Left renal pelvis (tissue), 4 donors: Measurements from ENCODE around the gene SPATA46. TPM values are rescaled to one million over a fixed set of nuclear protein-coding genes. Genes with fewer than 3 reads are reported as not detected.

Source experiments
- DNase-seq, 4 donors: peaks; one replicate each; pipeline ENCODE4 v3.0.0-alpha.2; 2013; ENCODE audit warnings: low read depth in 4 of 4, low spot score in 3 of 4
- polyA plus RNA-seq, 4 donors: library from polyadenylated mRNA; unstranded; fragments of 120-200 nt; gene quantifications; one replicate each; pipeline ENCODE4 v1.2.1, GENCODE V29; 2013; ENCODE audit not compliant: insufficient read length in 4 of 4

The SPATA46 gene
- polyA plus RNA-seq, 4 donors: 0.08 to 3.8 (median 1.8) TPM

- no peak for DNase-seq
These were observed 15.3 kb upstream of the SPATA46 start for GRCh38 chr1:162391790-162392563.

GRCh38 chr1:162390396-162391185 lies 13.9 kb upstream of the SPATA46 start:
- DNase-seq: no peak

GRCh38 chr1:162389971-162390370 lies 13.3 kb upstream of the SPATA46 start:
- no peak for DNase-seq

GRCh38 chr1:162389021-162389818 lies 12.6 kb upstream of the SPATA46 start:
- DNase-seq: no peak

- DNase-seq: no peak
These were observed 12.0 kb upstream of the SPATA46 start for GRCh38 chr1:162388615-162389014.

- DNase-seq: no peak
These were observed 11.5 kb upstream of the SPATA46 start for GRCh38 chr1:162388083-162388594.

- DNase-seq: no peak
These were observed 10.8 kb upstream of the SPATA46 start for GRCh38 chr1:162387226-162388082.

GRCh38 chr1:162386292-162387225 lies 9.9 kb upstream of the SPATA46 start:
- DNase-seq: no peak

GRCh38 chr1:162385702-162386101 lies 9.0 kb upstream of the SPATA46 start:
- DNase-seq: no peak

- no peak for DNase-seq
These were observed 8.6 kb upstream of the SPATA46 start for GRCh38 chr1:162385280-162385623.

- no peak for DNase-seq
These were observed 8.1 kb upstream of the SPATA46 start for GRCh38 chr1:162384601-162385279.

GRCh38 chr1:162384116-162384515 lies 7.5 kb upstream of the SPATA46 start:
- DNase-seq: no peak

GRCh38 chr1:162383516-162383915 lies 6.9 kb upstream of the SPATA46 start:
- no peak for DNase-seq

GRCh38 chr1:162383091-162383490 lies 6.4 kb upstream of the SPATA46 start:
- no peak for DNase-seq

- no peak for DNase-seq
These were observed 5.5 kb upstream of the SPATA46 start for GRCh38 chr1:162381941-162382750.

GRCh38 chr1:162381383-162381782 lies 4.7 kb upstream of the SPATA46 start, which contains the start of gene C1orf226:
Gene C1orf226 (plus strand): TSS chr1:162381728. CDS start chr1:162381902, 174 bp downstream.
- no peak for DNase-seq

- DNase-seq: no peak
These were observed 3.6 kb upstream of the SPATA46 start for GRCh38 chr1:162380061-162380846.
